ENCODE results near the gene BTG2.

GRCh38 chr1:203320591-203321272 lies 15.4 kb downstream of the BTG2 start:
- TF ChIP-seq CTCF (conservative IDR thresholded peaks at IDR 0.05 in 1 of 2, IDR thresholded peaks at IDR 0.05 in 1 of 2; ENCODE audit: low read depth in 1 of 2, low read length in 2 of 2) = no peak
- TF ChIP-seq EZH2 (IDR thresholded peaks at IDR 0.05; ENCODE audit: low read length, missing control alignments) = no peak
